HepG2 (cell line): Measurements from ENCODE around the gene ST8SIA4.

Experiments used
- ATF3 ChIP-seq: sonication (generic); formaldehyde crosslinking; IDR thresholded peaks from 2 replicates; pipeline ENCODE4 v1.4.0; 2020; ENCODE audit warnings: missing genetic modification reagents
- KDM5B ChIP-seq: sonication (generic); formaldehyde crosslinking; IDR thresholded peaks from 2 replicates; pipeline ENCODE4 v1.4.0; 2020; ENCODE audit warnings: missing genetic modification reagents, mild to moderate bottlenecking, borderline replicate concordance
- MAFK ChIP-seq, 2 experiments: IDR thresholded peaks in 1 of 2; conservative IDR thresholded peaks in 1 of 2; 2 replicates each; pipeline ENCODE4 v1.6.1; 2011; ENCODE audit warnings: improper control_type of control experiment in 2 of 2, low read length in 2 of 2
- POLR2AphosphoS2 ChIP-seq: IDR thresholded peaks from 2 replicates; pipeline ENCODE4 v1.6.1; 2011; ENCODE audit warnings: low read depth, low read length, improper control_type of control experiment
- ZNF556 ChIP-seq: sonication (generic); formaldehyde crosslinking; IDR thresholded peaks from 2 replicates; pipeline ENCODE4 v1.4.0; 2020; ENCODE audit warnings: mild to moderate bottlenecking, missing genetic modification reagents, borderline replicate concordance

DNA sequence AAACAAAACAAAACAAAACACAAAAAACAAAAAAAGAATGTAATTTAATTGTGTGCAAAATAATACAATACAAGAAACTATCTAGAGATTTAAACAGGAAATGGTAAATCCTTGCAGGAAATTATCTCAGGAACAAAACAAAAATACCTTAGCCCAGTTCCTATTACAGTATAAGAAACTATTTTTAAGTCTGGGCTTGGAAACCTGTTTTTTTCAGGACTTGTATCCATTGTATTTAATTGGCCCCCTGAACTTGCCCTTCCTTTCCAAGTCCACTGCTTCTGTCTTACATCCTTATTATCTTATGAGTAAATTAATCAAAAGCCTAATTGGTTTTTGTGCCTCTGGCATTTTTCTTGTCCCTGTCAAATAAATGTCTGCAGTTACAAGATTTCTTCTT, 48.5 kb downstream of the ST8SIA4 start:
- TF ChIP-seq KDM5B (CRISPR knock-in tag), result no peak
- no peak for TF ChIP-seq ZNF556 (CRISPR knock-in tag)
- TF ChIP-seq MAFK (conservative IDR thresholded peaks at IDR 0.05 in 1 of 2, IDR thresholded peaks at IDR 0.05 in 1 of 2; ENCODE audit: low read length in 2 of 2), result no peak
- TF ChIP-seq ATF3 (CRISPR knock-in tag), result no peak
- no peak for TF ChIP-seq POLR2AphosphoS2
